Astrocyte (in vitro differentiated cells and primary cell): Measurements from ENCODE around the gene NLGN3. TPM values are rescaled to one million over a fixed set of nuclear protein-coding genes. Genes with fewer than 3 reads are reported as not detected.
A peak's percentile ranks its signal among the peaks of the same experiment; 100 is the strongest.

Experiments
- DNase-seq: peaks from one replicate; pipeline ENCODE4 v3.0.0-alpha.2; 2010; ENCODE audit warnings: low read depth
- FAIRE-seq: peaks from 2 replicates; lab custom pipeline; 2011; peaks lifted over from hg19 to GRCh38; lab: Jason Lieb, UNC
- H2AFZ ChIP-seq: 2 replicates; pipeline ENCODE4 v1.6.0; 2012; ENCODE audit warnings: low read depth, low read length, inconsistent platforms
- H3K27ac ChIP-seq: 2 replicates; pipeline ENCODE4 v1.5.1; 2011; ENCODE audit warnings: low read depth, low read length, inconsistent platforms
- H3K27me3 ChIP-seq: 2 replicates; pipeline ENCODE4 v1.6.0; 2011; ENCODE audit warnings: low read length, inconsistent platforms; ENCODE audit not compliant: insufficient read depth
- H3K36me3 ChIP-seq: 2 replicates; pipeline ENCODE4 v1.5.1; 2011; ENCODE audit warnings: low read length, inconsistent platforms; ENCODE audit not compliant: insufficient read depth
- H3K4me1 ChIP-seq: 2 replicates; pipeline ENCODE4 v1.5.1; 2011; ENCODE audit warnings: low read length, inconsistent platforms; ENCODE audit not compliant: insufficient read depth
- H3K4me2 ChIP-seq: 2 replicates; pipeline ENCODE4 v1.6.0; 2012; ENCODE audit warnings: low read length, inconsistent platforms
- H3K4me3 ChIP-seq: 2 replicates; pipeline ENCODE4 v1.5.1; 2011; ENCODE audit warnings: low read depth, mild to moderate bottlenecking, low read length, inconsistent platforms; ENCODE audit not compliant: insufficient read depth
- H3K79me2 ChIP-seq: 2 replicates; pipeline ENCODE4 v1.6.0; 2012; ENCODE audit warnings: mild to moderate bottlenecking, low read length, inconsistent platforms; ENCODE audit not compliant: insufficient read depth
- H3K9ac ChIP-seq: 2 replicates; pipeline ENCODE4 v1.6.0; 2012; ENCODE audit warnings: mild to moderate bottlenecking, low read length, inconsistent platforms
- H3K9me3 ChIP-seq: 2 replicates; pipeline ENCODE4 v1.5.1; 2012; ENCODE audit warnings: low read depth, mild to moderate bottlenecking, low read length, inconsistent platforms; ENCODE audit not compliant: insufficient read depth
- H4K20me1 ChIP-seq: 2 replicates; pipeline ENCODE4 v1.6.0; 2012; ENCODE audit warnings: low read length, inconsistent platforms; ENCODE audit not compliant: insufficient read depth
- H3K27ac Mint-ChIP-seq: one replicate; pipeline ENCODE4 v1.8.0; 2021; ENCODE audit warnings: mild to moderate bottlenecking, mixed read lengths; ENCODE audit not compliant: unreplicated experiment
- H3K27me3 Mint-ChIP-seq: one replicate; pipeline ENCODE4 v1.8.0; 2021; ENCODE audit warnings: low read depth, mixed read lengths; ENCODE audit not compliant: unreplicated experiment
- H3K36me3 Mint-ChIP-seq: one replicate; pipeline ENCODE4 v1.8.0; 2021; ENCODE audit warnings: low read depth, mixed read lengths; ENCODE audit not compliant: unreplicated experiment
- H3K4me1 Mint-ChIP-seq: one replicate; pipeline ENCODE4 v1.8.0; 2021; ENCODE audit warnings: low read depth, mixed read lengths; ENCODE audit not compliant: unreplicated experiment
- H3K4me3 Mint-ChIP-seq: one replicate; pipeline ENCODE4 v1.8.0; 2021; ENCODE audit warnings: mild to moderate bottlenecking, moderate library complexity, mixed read lengths; ENCODE audit not compliant: unreplicated experiment
- H3K9me3 Mint-ChIP-seq: one replicate; pipeline ENCODE4 v1.8.0; 2021; ENCODE audit warnings: mild to moderate bottlenecking, mixed read lengths; ENCODE audit not compliant: unreplicated experiment
- EZH2 ChIP-seq: IDR thresholded peaks from 2 replicates; pipeline ENCODE4 v1.6.1; 2012; ENCODE audit warnings: mild to moderate bottlenecking, low read length, inconsistent platforms; ENCODE audit not compliant: insufficient read depth
- total RNA-seq: library from RNA; stranded (reverse); gene quantifications from 2 replicates; pipeline ENCODE4 v1.2.1, GENCODE V29; 2021
- TF ChIP-seq, protein P1 (sequence below): IDR thresholded peaks from 2 replicates; pipeline ENCODE4 v1.5.1; 2011; ENCODE audit warnings: low read depth, mild to moderate bottlenecking, inconsistent platforms, low read length, moderate library complexity; ENCODE audit not compliant: insufficient read depth

Gene NLGN3
- total RNA-seq, 1 donor from 2014 or later = 0.93 TPM

DNA sequence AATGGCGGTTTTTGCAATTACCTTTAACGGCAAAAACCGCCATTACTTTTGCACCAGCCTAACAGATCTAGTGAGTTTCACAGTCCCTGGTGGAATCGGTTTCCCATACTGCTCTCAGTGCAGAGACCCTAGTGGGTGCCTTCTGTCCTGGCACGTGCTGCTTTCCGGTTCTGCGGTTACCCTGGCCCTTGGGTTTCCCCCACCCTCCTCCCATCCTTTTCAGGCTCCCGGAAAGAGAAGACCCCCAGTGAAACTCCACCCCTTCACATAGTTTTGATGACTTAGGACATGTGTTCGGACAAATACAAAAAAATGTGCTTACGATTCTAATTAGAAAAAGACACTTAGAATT lies 36.9 kb downstream of the NLGN3 start:
- Histone ChIP-seq H3K9me3 (no peaks in the 10 kb centered on the region), H2AFZ (peak overlapping the region; percentile 69), H3K4me1 (peaks cover 16% of the 10 kb centered on the region), H4K20me1 (no peaks in the 10 kb centered on the region), H3K27me3 (no peaks in the 10 kb centered on the region), H3K27ac (peak overlapping the region; percentile 60), H3K4me2 (peak overlapping the region; percentile 91), H3K36me3 (no peaks in the 10 kb centered on the region), H3K79me2 (no peaks in the 10 kb centered on the region), H3K4me3 (peak overlapping the region; percentile 66), H3K9ac (peak overlapping the region; percentile 85)
- Mint-ChIP-seq H3K27ac (peak overlapping the region; percentile 94), H3K4me3 (peak overlapping the region; percentile 88), H3K27me3 (no peaks in the 10 kb centered on the region), H3K36me3 (no peaks in the 10 kb centered on the region), H3K9me3 (no peaks in the 10 kb centered on the region), H3K4me1 (peaks cover 18% of the 10 kb centered on the region)
- TF ChIP-seq EZH2 = no peak
- TF ChIP-seq, protein P1, sequence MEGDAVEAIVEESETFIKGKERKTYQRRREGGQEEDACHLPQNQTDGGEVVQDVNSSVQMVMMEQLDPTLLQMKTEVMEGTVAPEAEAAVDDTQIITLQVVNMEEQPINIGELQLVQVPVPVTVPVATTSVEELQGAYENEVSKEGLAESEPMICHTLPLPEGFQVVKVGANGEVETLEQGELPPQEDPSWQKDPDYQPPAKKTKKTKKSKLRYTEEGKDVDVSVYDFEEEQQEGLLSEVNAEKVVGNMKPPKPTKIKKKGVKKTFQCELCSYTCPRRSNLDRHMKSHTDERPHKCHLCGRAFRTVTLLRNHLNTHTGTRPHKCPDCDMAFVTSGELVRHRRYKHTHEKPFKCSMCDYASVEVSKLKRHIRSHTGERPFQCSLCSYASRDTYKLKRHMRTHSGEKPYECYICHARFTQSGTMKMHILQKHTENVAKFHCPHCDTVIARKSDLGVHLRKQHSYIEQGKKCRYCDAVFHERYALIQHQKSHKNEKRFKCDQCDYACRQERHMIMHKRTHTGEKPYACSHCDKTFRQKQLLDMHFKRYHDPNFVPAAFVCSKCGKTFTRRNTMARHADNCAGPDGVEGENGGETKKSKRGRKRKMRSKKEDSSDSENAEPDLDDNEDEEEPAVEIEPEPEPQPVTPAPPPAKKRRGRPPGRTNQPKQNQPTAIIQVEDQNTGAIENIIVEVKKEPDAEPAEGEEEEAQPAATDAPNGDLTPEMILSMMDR = no peak
- FAIRE-seq (no peak), DNase-seq (no peak)

DNA sequence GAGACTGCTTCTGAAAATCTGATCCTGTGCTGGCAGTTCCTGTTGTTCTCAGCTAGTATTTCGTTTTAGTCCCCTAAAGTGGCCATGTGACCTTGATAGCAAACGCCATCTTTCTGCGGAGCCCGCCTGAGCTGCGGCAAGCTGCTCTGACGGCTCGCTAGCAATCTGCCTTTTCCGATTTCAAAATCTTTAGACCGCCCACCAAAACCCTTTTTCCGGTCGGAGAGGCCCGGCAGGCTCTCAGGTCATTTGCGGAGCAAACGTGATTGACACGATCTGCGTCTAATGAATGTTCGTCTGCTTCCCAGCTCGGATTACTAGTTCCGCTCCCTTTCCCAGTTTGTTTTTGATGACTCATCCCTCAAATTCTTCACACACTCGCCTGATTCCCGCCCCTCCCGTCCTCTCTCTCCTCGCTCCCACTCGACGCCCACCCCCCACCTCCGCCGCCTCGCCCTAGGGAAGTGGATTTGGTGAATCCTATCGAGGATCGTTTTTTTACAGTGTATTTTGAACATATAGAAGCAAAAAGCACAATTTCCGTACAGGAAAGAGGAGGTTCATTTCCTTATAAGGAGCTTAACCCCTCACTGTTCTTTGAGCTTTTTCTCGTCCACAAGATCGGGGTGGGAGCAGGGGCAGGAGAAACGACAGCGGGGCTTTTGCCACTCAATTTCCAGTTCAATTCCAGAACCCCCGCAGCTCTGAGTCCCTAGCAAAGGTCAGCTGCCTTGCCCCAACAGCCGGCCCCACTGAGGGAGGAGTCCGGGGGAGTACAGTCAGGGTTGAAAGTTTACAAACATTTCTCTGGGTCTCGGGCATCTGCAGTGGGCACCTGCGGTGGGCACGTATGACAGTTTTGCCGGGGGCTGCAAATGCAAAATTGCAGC lies 37.5 kb downstream of the NLGN3 start:
- H3K4me3 Mint-ChIP-seq = peak overlapping the region; percentile 88
- Histone ChIP-seq H3K4me1 (peaks cover 16% of the 10 kb centered on the region), H3K9me3 (no peaks in the 10 kb centered on the region), H3K9ac (peak overlapping the region; percentile 85), H3K4me2 (peak overlapping the region; percentile 91), H4K20me1 (no peaks in the 10 kb centered on the region), H3K36me3 (no peaks in the 10 kb centered on the region), H2AFZ (peak overlapping the region; percentile 73), H3K27me3 (no peaks in the 10 kb centered on the region), H3K27ac (peak overlapping the region; percentile 70), H3K79me2 (no peaks in the 10 kb centered on the region), H3K4me3 (peak overlapping the region; percentile 66)
- H3K27ac Mint-ChIP-seq = peak overlapping the region; percentile 94
- H3K27me3 Mint-ChIP-seq = no peaks in the 10 kb centered on the region
- DNase-seq (peak; percentile 96), FAIRE-seq (peak; percentile 99)
- no peak for TF ChIP-seq EZH2
- TF ChIP-seq, protein P1 = no peak
- peaks cover 15% of the 10 kb centered on the region for H3K4me1 Mint-ChIP-seq
- no peaks in the 10 kb centered on the region for H3K36me3 Mint-ChIP-seq
- H3K9me3 Mint-ChIP-seq = no peaks in the 10 kb centered on the region

DNA sequence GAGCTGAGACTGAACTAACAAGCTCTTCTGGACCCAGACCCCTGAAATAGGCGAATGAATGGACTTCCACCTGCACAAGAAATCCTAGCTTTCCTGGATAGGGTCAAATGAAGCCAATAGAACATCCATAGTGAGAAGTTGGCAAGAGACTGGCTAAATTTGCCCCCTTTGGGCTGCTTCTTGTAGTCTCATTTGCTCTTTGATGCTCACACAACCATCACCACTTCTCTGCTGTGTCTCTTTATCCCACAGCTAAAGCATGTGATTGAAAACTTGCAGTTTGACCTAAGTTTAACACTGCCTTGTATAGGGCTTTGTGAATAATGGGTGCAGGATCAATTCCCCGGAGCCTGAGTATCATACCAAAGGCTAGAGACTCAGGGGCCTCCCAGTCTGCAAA lies 38.2 kb downstream of the NLGN3 start:
- H4K20me1 ChIP-seq = no peaks in the 10 kb centered on the region
- H3K4me2 ChIP-seq = peak overlapping the region; percentile 91
- H3K4me3 ChIP-seq = peak overlapping the region; percentile 28
- no peaks in the 10 kb centered on the region for H3K79me2 ChIP-seq
- H3K4me1 Mint-ChIP-seq = peaks cover 9% of the 10 kb centered on the region
- DNase-seq (no peak), FAIRE-seq (no peak)
- H3K4me3 Mint-ChIP-seq = no peak overlapping the region
- no peaks in the 10 kb centered on the region for H3K27me3 Mint-ChIP-seq
- no peaks in the 10 kb centered on the region for H3K9me3 Mint-ChIP-seq
- TF ChIP-seq, protein P1 = no peak
- TF ChIP-seq EZH2 = no peak
- H3K9ac ChIP-seq = peak overlapping the region; percentile 78
- no peaks in the 10 kb centered on the region for H3K27me3 ChIP-seq
- peak overlapping the region; percentile 94 for H3K27ac Mint-ChIP-seq
- H3K27ac ChIP-seq = no peak overlapping the region
- H3K9me3 ChIP-seq = no peaks in the 10 kb centered on the region
- H2AFZ ChIP-seq = peak overlapping the region; percentile 73
- peaks cover 16% of the 10 kb centered on the region for H3K4me1 ChIP-seq
- H3K36me3 ChIP-seq = no peaks in the 10 kb centered on the region
- H3K36me3 Mint-ChIP-seq = no peaks in the 10 kb centered on the region
